H4 (cell line): ENCODE measurements around the gene MMP7. TPM values are rescaled to one million over a fixed set of nuclear protein-coding genes. Genes with fewer than 3 reads are reported as not detected.
"Not testable (repeated sequence)": the region's sequence is repeated elsewhere in the genome, so short reads cannot be mapped to it uniquely, and the experiment has no call there.

ENCODE experiments used
- DNase-seq: peaks from one replicate; pipeline ENCODE4 v3.0.0-alpha.2; 2015; ENCODE audit warnings: low spot score
- total RNA-seq: library from RNA; depleted of rRNA; stranded (reverse); fragments of >200 nt; shearing (Covaris generic); gene quantifications from 2 replicates; pipeline ENCODE4 v1.2.3, GENCODE V29; 2014

The MMP7 gene
- total RNA-seq, 1 experiment from 2014 or later: 0.06 TPM

DNA sequence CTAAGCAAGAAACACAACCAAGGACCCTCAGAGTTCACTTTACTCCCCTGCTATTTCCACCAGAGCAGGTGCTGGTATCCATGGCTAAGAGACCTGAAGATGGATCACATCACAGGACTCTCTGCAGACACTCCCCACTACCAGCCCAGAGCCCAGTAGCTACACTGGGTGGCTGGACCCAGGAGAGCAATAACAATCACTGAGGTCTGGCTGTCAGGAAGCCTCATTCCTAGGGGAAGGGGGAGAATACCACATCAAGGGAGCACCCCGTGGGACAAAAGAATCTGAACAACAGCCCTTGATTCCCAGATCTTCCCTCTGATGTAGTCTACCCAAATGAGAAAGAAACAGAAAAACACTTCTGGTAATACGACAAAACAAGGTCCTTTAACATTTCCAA lies 9.0 kb upstream of the MMP7 start:
- DNase-seq: no peak

DNA sequence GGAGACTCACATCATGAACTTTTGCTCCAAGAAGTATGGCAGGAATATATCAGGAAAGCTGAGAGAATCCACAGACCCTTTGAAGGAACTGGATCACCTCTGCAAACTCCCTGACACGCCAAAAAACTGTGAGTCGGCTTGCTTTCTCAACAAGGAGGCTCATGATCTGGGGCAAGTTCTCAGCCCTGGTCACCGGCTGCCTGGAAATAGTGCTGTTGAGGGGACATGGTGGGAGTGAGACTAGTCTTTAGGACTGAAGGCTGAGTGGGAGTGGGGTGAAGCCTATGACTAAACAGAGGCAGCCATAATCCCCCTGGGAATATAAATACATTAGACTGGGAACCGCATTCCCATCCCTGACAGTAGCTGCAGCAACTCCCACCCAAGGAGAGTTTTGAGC lies 8.4 kb upstream of the MMP7 start:
- DNase-seq: no peak

DNA sequence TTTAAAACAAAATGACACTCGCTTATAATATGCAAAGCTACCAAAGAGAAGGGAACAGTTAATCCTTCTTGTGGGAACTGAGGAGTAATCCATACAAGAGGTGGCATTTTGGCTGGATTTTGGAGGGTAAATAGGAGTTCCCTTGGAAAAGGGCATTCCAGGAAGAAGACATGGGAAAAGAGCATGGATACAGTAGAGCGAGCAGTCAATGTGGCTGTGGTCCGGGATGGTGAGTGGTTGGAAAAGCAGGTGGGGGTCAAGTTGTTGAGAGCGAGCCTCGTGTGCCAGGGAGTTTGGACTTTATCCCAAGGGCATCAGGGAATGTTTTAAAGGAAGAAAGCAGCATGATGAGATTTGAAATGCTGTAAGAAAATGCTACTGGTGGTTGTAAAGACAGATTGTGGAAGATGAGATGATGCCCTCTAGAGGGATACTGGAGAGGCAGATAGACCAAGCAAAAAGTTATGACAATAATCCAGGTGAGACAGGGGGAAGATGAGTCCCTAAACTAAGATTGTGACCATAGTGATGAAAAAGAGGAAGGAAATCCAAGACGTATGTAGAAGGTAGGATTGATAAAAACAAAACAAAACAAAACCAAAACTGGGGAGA lies 3.8 kb upstream of the MMP7 start:
- no peak for DNase-seq

DNA sequence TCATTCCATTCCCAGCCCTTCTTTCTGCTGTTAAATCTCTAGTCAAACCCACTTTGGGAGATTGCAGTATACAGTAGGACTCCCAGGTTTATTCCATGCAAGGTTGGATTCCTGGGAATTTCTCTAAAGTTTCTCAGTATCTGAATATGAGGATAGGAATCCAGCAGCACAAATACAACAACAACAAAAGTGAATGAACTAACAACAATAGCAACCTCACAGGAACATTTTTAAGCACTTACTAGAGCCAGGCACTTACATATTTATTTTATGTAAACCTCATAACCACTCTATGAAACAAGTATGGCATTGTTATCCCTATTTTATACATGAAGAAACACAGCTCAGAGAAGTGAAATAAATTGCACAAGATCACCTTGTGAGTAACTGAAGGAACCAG lies 1.9 kb downstream of the MMP7 start:
- no peak for DNase-seq

DNA sequence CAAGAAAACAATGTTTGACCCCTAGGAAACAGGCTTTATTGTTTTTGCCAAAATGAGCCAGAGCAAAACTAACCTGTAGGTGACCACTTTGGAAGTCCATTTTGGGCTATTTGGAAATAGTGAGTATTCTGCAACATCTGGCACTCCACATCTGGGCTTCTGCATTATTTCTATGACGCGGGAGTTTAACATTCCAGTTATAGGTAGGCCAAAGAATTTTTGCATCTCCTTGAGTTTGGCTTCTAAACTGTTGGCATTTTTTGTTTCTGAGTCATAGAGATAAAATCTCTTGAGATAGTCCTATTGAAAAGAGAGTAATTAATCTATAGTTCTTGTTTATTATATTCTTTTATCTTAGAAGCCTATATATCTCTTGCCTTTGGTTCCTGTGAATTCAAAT lies 2.9 kb downstream of the MMP7 start:
- no peak for DNase-seq

DNA sequence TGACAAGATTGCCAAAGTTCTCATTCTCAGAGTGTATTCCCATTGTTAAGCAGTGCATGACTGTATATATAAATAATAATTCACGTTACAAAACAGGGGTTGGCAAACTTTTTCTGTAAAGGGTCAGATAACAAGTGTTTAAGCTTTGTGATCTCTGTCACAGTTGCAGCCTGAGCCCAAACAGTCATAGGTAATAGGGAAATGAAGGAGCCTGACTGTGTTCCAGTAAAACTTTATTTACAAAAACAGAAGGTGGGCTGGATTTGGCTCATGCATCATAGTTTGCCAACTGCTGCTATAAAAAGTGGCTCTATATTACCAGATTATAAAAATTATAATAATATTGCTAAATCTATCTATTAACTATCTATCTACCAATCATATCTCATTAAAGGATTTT lies 3.5 kb downstream of the MMP7 start:
- DNase-seq: no peak

DNA sequence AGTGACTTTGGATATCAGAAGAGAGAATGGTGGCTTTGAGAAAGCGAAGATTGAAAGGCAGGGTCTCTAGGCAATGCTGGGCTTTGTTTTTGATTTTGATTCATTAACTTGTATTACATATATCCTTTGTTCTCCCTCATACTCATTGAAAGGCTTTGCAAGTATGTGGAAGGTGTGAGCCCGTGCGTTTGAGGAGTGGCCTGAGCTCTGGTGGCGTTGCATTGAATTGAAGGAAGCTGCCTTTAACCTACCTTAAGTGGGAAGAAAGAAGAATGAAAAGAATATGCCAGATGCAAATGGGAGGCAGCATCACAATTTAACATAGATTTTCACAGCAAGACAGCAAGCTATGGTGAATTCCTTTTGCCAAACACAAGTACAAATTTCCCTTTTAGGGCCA lies 6.7 kb downstream of the MMP7 start:
- DNase-seq: no peak

DNA sequence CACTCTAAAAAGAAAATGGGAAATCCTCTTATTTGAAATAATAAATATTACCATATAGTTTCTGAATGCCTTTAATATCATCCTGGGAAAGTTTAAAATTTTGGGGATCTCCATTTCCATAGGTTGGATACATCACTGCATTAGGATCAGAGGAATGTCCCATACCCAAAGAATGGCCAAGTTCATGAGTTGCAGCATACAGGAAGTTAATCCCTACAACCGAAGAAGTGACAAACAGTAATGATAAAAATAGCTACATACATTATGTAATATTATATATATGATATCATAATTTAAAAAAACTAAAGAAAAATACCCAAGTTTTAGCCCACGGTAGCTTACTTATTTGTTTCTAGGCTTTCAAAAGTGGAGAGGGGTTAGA lies 7.4 kb downstream of the MMP7 start:
- DNase-seq: no peak

DNA sequence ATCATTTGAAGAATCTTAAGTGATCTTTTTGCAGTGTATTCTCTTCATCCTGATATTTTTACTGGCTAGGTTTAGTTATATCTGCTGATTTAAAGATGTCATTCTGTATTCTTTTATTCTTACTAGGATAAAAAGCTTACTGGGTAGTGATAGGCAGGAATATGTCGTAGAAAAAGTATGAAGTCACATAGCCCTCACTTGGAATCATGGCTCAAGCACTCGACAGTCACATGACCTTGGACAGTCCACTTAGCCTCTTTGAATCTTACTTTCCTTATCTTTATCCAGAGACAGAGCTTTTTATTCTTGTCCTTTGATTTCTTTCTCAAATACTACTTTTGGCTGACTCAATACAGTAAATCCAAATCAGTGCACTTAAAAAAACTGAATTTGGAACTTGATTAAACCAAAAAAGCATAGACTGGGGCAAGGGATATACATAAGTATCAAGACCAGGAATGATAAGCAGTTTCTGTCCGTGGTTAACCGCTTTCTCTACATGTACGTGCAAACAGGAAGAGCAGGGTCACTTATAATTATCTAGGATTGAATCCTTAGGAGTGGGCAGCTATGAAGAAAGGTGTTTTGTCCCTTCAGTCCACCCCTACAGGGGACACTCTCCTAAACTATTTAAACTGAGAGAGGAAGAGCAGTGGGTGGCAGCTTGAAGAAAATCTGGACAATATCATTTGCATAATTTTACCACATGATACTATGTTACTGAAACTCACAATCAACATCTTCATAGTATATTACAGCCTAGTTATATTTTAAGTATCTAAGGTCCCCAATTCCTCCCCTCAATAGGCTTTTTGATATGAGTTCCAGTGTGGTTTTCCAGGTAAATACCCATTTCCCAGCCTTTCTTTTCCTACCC lies 8.0 kb downstream of the MMP7 start:
- DNase-seq: no peak

DNA sequence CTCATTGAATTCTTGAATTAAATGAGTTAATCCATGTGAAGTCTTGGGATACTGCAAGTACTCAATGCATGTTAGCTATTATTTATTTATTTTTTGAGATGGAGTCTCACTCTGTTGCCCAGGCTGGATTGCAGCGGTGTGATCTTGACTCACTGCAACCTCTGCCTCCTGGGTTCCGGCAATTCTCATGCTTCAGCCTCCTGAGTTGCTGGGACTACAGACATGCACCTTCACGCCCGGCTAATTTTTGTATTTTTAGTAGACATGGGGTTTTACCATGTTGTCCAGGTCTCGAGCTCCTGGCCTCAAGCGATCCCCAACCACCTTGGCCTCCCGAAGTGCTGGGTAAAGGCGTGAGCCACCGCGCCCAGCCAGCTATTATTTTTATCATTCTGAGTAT lies 9.4 kb downstream of the MMP7 start:
- DNase-seq: no peak

DNA sequence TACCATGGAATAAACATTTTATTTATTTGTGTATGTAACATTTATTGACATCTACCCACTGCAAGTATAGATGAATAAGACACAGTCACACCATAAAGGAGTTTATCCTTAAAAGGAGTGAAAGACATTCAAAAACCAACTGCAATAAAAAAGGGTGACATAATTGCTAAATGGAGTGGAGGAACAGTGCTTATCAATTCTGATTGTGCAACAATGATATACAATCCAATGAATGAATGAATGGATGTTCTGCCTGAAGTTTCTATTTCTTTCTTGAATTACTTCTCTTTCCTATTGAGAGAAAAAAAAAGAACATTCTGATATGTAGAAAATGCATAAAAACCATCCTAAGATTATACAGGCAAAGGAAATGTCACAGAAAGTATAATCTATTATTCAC lies 10.0 kb downstream of the MMP7 start:
- DNase-seq: no peak

DNA sequence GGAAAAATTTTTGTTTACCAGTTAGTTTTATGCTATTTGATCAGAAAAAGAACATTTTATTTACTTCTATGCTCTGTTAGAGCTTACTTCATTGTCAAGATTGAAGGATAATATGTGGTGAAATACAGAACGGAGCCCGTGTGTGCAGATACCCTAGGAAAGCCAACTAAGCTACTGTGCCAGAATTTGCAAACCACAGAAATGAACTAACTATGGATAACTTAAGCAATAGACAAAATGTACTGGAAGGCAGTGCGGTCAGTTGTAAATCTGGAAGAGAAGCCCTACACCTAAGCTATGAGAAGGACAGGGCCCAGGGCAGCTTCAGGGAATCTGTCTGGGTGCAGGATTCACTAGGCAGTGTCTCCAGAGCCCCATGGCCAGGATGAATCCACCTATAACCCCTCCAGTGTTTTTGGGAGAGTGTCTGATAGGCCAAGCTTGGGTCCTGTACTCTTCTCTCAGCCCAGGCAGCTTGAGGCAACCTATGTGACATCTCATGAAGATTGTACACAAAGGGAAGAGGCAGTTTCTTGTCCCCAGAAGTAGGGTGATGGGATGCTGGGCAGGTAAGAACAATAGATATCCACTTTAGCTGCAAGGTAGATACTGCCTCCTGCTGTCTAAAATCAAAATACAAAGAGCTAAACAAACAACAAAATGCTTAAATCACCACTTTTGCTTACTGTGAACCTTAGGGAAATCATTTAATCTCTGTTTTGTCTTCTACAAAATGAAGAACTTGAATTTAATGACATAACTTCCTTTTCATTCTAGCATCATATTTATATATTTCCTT lies 12.1 kb downstream of the MMP7 start:
- DNase-seq: no peak

DNA sequence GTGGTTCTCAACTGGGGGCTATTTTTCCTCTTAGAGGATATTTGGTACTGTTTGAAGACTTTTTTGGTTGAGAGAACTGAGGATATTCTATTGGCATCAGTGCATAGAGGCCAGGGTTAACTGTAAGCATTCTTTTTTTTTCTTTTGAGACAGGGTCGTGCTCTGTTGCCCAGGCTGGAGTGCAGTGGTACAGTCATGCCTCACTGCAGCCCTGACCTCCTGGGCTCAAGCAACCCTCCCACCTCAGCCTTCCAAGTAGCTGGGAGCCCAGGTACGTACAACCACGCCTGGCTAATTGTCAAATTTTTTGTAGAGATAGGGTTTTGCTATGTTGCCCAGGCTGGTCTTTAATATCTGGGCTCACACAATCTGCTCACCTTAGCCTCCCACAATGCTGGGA lies 12.9 kb downstream of the MMP7 start:
- no peak for DNase-seq

DNA sequence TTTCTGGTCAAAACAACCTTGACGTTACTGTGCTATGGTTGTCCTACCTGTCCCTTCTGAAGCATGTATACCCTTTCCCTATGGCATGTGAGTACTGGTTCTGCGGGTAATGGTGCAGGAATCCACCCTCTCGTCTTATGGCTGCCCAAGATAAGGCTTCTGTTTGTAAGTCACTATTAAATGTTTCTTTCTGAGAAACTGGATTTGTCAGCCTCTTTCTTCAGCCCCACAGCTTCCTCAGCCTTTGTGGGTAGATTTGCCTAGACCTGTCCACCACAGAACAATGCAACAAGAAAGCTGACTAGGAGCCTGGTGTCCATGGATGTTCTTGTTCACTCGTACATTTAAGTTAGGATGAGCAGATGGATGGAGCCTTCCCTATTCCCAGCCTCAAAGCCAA lies 14.4 kb downstream of the MMP7 start:
- DNase-seq: no peak

DNA sequence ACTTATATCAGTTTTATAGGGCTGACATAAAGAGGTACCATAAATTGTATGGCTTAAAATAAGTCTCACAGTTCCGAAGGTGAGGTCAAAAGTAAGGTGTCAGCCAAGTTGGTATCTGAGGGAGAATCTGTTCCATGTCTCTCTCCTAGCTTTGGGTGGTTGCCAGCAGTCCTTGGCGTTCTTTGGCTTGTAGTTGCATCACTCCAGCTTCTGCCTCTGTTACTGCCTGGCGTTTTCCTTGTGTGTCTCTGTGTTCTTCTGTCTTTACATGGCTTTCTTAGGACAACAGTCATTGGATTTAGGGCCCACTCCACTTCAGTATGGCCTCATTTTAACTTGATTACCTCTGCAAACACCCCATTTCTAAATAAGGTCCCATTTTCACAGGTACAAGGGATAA lies 16.7 kb downstream of the MMP7 start:
- peak; percentile 16 for DNase-seq

DNA sequence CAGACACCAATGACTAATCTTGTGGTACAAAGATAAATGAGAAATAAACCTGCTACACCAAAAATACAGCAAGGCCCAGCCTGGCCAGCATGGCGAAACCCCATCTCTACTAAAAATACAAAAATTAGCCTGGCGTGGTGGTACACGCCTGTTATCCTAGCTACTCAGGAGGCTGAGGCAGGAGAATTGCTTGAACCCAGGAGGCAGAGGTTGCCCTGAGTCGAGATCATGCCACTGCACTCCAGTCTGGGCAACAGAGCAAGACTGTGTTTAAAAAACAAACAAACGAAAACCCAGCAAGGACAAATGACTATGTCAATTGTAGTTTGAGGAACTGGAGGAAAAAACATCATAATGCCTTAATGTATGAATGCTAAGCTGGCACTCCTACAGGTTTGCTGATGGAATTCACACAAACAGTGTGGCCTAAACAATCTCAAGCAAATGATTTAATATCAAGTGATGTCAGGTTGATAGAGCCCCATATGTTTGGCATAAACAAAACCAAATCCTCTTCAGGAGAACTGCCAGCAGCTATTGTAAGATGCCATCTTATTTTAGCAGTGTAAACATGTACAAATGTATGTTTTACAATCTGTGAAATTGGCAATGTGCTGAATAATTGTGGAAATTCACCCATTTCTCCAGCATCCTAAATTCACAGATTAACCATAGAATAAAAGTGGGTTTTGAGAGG lies 20.0 kb downstream of the MMP7 start:
- no peak for DNase-seq

DNA sequence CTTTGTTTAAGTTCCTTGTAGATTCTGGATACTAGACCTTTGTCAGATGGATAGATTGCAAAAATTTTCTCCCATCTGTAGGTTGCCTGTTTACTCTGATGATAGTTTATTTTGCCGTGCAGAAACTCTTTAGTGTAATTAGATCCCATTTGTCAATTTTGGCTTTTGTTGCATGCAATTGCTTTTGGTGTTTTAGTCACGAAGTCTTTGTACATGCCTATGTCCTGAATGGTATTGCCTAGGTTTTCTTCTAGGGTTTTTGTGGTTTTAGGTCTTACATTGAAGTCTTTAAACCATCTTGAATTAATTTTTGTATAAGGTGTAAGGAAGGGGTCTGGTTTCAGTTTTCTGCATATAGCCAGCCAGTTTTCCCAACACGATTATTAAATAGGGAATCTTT lies 27.7 kb downstream of the MMP7 start:
- DNase-seq: not testable (repeated sequence)

DNA sequence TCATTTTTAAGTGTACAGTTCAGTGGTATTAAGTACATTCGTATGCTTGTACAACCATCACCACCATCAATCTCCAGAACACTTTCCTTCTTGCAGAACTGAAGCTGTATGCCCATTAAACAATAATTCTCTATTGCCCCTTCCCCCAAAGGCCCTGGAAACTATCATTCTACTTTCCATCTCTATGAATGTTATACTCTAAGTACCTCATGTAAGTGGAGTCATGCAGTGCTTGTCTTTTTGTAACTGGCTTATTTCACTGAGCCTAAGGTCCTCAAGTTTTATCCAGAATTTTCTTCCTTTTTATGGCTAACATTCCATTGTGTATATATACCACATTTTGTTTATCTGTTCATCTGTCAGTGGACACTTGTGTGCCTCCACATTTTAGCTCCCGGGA lies 29.7 kb downstream of the MMP7 start:
- no peak for DNase-seq

DNA sequence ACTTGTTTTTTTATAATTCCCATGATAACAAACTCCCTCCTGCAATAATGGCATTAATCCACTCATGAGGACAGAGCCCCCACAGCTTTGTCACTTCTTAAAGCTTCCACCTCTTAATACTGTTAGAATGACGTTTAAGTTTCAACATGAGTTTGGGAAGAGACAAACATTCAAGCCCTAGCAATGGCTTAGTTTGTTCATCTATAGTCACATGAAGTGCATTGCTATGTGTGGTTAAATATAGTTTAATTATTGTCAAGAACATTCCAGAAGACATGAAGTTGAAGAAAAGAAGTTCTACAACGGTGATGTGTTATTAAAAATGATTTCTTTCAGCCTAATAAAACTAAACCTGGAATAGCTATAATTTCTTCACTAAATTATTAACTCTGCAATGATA lies 30.6 kb downstream of the MMP7 start:
- no peak for DNase-seq

DNA sequence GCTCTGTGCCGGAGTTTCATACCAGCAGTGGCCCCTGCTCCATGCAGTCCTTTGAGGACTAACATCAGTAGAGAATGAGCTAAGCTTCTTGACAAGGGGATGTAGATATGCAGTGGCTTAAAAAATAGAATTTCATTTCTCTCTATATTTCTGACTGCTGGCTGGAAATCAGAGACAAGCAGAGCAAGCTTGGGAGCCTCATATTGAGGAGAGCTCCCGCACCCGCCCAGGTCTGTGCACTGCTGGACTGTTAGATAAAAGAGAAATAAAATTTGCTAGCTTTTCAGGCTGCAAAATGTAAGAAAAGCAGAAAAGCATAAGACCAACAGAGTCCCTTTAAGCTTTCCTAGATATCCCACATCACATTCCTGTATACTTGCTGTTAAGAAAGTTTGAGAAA lies 31.4 kb downstream of the MMP7 start:
- DNase-seq: no peak

DNA sequence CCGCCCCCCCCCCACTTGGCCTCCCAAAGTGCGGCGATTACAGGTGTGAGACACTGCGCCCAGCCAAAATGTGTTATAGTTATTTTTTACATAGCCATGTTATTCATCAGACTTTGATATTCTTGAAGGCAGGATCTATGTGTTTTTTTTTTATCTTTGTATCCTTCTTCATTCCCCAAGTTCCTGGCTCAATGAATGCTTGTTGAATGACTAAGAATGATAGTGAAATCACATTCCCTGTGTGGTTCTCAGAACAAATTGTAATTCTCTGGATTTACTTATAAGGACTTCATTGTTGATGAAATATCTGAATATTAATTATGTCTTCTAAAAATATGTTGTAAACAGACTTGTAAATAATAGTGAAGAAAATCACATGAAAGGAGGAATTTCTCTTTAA lies 33.5 kb downstream of the MMP7 start:
- no peak for DNase-seq
